GM12864 (cell line): Measurements from ENCODE around the gene USE1.

Experiments
- DNase-seq: peaks from one replicate; pipeline ENCODE4 v3.0.0-alpha.2; 2011; ENCODE audit warnings: low read depth
- H3K4me3 ChIP-seq: 2 replicates; pipeline ENCODE4 v1.5.1; 2011; ENCODE audit warnings: mild to moderate bottlenecking, low read depth, low read length, control low read depth
- TF ChIP-seq, protein P1 (sequence below): IDR thresholded peaks from 2 replicates; pipeline ENCODE4 v1.5.1; 2011; ENCODE audit warnings: low read depth, mild to moderate bottlenecking, moderate library complexity, low read length, control low read depth, inconsistent platforms; ENCODE audit errors: missing control alignments

Gene USE1

DNA sequence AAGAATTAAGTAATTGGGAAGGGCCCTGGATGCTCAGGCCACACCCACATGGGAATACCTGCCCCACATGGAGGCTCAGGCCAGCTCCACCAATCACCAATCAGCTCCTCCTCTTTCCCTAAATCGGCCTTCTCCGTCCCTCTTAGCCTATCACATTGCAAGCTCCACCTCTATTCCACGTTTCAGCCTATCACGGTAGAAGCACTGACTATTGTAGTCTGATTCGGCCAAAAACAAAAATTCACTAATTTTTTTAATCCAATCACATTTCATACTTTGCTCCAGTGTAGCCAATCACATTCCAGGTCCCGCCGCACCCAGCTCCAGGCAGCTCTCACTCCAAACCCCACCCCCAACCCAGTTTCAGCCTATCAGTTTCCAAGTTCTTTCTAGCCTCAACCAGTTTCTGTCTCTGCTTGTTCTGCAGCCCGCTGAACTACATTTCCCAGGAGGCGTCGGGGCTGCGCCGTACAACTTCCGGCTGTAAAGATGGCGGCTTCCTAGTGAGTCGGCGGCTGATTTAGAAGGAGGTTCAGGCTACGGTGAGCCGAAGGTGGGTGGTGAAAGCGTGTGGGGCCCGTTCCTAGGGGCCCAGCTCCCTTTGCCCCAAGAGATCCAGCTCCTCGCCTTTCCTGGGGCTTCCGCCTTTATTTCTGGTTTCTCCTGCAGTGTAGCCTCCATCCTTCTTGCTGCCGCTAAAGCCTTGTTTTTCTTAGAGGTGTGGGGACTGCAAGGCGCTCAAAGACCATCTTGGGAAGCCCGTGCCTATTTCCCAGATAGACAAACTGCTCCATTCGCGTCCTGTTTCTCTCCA lies 52.0 kb downstream of the USE1 start, which contains the start of gene BABAM1:
TSS of gene BABAM1 (plus strand) at position 469 of the 814 bp plus-strand sequence. CDS start 1,364 bp downstream, outside the sequence.
- TF ChIP-seq, protein P1, sequence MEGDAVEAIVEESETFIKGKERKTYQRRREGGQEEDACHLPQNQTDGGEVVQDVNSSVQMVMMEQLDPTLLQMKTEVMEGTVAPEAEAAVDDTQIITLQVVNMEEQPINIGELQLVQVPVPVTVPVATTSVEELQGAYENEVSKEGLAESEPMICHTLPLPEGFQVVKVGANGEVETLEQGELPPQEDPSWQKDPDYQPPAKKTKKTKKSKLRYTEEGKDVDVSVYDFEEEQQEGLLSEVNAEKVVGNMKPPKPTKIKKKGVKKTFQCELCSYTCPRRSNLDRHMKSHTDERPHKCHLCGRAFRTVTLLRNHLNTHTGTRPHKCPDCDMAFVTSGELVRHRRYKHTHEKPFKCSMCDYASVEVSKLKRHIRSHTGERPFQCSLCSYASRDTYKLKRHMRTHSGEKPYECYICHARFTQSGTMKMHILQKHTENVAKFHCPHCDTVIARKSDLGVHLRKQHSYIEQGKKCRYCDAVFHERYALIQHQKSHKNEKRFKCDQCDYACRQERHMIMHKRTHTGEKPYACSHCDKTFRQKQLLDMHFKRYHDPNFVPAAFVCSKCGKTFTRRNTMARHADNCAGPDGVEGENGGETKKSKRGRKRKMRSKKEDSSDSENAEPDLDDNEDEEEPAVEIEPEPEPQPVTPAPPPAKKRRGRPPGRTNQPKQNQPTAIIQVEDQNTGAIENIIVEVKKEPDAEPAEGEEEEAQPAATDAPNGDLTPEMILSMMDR = no peak
- H3K4me3 ChIP-seq = peak within 1 kb of the TSS; percentile 95
- DNase-seq = peak; percentile 100

GRCh38 chr19:17268754-17269153 lies 53.6 kb downstream of the USE1 start:
- no peak for DNase-seq
- no peak overlapping the region for H3K4me3 ChIP-seq
- TF ChIP-seq, protein P1 = no peak
